ENCODE measurements around the gene CD151.

DNA sequence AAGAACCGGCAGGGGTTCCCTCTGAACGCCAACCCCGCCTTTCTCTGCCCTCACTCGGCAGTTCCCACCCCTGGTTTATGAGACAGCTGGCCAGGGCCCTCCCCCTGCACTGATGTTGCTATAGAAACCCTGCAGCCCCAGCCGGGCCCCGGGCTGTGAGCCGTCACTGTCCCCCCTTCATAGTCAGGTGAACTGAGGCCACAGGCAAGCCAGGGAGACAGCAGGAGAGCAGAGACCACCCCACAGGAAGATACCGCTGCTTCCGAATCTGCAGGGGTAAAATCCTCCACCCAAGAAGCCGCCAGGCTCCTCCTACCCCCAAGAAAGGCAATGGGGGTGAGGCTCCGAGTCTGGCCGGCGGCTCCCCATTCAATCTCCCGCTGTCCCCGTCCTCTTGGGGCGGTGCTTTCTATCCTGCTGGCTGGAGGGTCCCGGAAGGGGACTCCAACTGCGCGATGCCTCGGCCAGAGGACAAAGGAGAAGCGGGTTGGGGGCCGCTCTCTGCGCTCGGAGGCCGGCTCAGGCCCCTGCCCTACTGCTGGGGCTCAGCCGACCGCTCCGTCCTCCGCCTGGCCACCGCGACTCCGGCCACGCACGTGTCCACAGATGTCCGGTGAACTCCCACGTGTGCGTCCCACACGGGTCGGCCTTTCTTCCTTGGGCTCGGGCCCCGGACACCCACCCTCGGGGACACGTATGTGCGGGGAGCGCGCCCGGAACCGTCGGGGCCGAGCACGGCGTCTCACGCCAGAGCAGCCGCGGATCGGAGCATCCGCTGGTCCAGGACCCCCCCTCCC is 35.3 kb upstream of the CD151 start:
- TF ChIP-seq POLR2A (IDR thresholded peaks at IDR 0.05) (no peak), CTCF (IDR thresholded peaks at IDR 0.05) (peak in 1 of 4 experiments; percentile 6), POLR2AphosphoS5 (IDR thresholded peaks at IDR 0.05) (peak in 3 of 4 donors; percentile 15 to 41 (median 38)), EP300 (IDR thresholded peaks at IDR 0.05) (no peak)

All from sigmoid colon (tissue), 4 donors.